Measurements from ENCODE around the gene ZNF277.

Gene ZNF277

GRCh38 chr7:112206991-112207592 is 597 bp downstream of the ZNF277 start:
- peak overlapping the region; percentile 84 for H3K4me3 ChIP-seq (ENCODE audit: low read depth, low read length)
- TF ChIP-seq CTCF (IDR thresholded peaks at IDR 0.05; ENCODE audit: insufficient read depth, low read depth, low read length, missing control alignments), result no peak
- peak; percentile 17 for DNase-seq (ENCODE audit: low read depth)

- DNase-seq (ENCODE audit: low read depth), result no peak
- H3K4me3 ChIP-seq (ENCODE audit: low read depth, low read length), result peak overlapping the region; percentile 84
- no peak for TF ChIP-seq CTCF (IDR thresholded peaks at IDR 0.05; ENCODE audit: insufficient read depth, low read depth, low read length, missing control alignments)
These were observed 1.3 kb downstream of the ZNF277 start for GRCh38 chr7:112207765-112208164.

GRCh38 chr7:112211348-112211907 is 4.9 kb downstream of the ZNF277 start:
- DNase-seq (ENCODE audit: low read depth), result no peak
- TF ChIP-seq CTCF (IDR thresholded peaks at IDR 0.05; ENCODE audit: insufficient read depth, low read depth, low read length, missing control alignments), result no peak
- no peak overlapping the region for H3K4me3 ChIP-seq (ENCODE audit: low read depth, low read length)

- TF ChIP-seq CTCF (IDR thresholded peaks at IDR 0.05; ENCODE audit: insufficient read depth, low read depth, low read length, missing control alignments), result no peak
- no peak for DNase-seq (ENCODE audit: low read depth)
- no peak overlapping the region for H3K4me3 ChIP-seq (ENCODE audit: low read depth, low read length)
These were observed 6.1 kb downstream of the ZNF277 start for GRCh38 chr7:112212571-112212970.

GRCh38 chr7:112213735-112214134 is 7.2 kb downstream of the ZNF277 start:
- no peak for DNase-seq (ENCODE audit: low read depth)
- TF ChIP-seq CTCF (IDR thresholded peaks at IDR 0.05; ENCODE audit: insufficient read depth, low read depth, low read length, missing control alignments), result no peak
- H3K4me3 ChIP-seq (ENCODE audit: low read depth, low read length), result no peak overlapping the region

GRCh38 chr7:112214268-112214667 is 7.8 kb downstream of the ZNF277 start:
- no peak overlapping the region for H3K4me3 ChIP-seq (ENCODE audit: low read depth, low read length)
- TF ChIP-seq CTCF (IDR thresholded peaks at IDR 0.05; ENCODE audit: insufficient read depth, low read depth, low read length, missing control alignments), result no peak
- DNase-seq (ENCODE audit: low read depth), result no peak

GRCh38 chr7:112214883-112215282 is 8.4 kb downstream of the ZNF277 start:
- DNase-seq (ENCODE audit: low read depth), result no peak
- no peak overlapping the region for H3K4me3 ChIP-seq (ENCODE audit: low read depth, low read length)
- no peak for TF ChIP-seq CTCF (IDR thresholded peaks at IDR 0.05; ENCODE audit: insufficient read depth, low read depth, low read length, missing control alignments)
